ENCODE results near the gene PRR23A.

DNA sequence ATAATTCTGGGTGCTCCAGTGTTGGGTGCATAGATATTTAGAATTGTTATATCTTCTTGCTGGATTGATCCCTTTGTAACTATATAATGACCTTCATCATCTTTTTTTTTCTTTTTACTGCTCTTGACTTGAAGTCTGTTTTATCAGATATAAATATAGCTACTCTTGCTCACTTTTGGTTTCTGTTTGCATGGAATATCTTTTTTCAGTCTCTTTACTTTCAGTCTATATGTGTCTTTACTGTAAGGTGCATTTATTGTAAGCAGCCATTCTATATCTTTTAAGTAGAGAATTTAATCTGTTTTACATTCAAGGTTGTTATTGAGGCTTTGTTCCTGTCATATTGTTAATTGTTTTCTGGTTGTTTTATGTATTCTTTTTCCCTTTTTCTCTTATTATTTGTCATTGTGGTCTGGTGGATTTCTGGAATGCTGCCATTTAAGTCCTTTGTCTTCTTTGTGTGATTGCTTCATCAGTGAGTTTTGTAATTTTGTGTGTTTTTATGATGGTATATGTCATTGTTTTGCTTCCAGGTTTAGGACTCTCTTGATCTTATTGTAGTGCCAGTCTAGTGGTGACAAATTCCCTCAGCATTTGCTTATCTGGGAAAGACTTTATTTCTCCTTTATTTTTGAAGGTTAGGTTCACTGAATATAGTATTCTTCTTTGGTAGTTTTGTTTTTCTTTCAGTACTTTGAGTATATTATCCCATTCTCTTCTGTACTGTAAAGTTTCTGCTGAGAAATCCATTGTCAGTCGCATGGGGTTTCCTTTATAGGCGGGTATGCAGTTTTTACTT lies 46.9 kb upstream of the PRR23A start:
- no peak for TF ChIP-seq EZH2 (IDR thresholded peaks at IDR 0.05)
- no peak for TF ChIP-seq CTCF (IDR thresholded peaks at IDR 0.05)
